ELR (cell line): Measurements from ENCODE around the gene PDIA6.
"Not testable (repeated sequence)": the region's sequence is repeated elsewhere in the genome, so short reads cannot be mapped to it uniquely, and the experiment has no call there.

Experiments
- DNase-seq: peaks from one replicate; pipeline ENCODE4 v3.0.0-alpha.2; 2015; ENCODE audit warnings: low read depth

PDIA6 gene

DNA sequence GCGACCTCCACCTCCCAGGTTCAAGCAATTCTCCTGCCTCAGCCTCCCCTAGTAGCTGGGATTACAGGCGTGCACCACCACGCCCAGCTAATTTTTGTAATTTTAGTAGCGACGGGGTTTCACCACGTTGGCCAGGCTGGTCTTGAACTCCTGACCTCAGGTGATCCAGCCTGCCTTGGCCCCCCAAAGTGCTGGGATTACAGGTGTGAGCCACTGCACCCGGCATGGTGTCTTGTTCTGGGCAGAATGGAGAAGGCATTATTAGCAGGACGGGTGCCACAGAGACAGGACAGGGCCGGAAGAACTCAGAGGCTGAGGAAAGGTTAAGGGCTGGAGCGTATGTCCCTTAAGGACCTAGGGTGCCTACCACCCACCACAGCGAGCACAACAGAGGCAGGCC, 31.8 kb downstream of the PDIA6 start:
- DNase-seq, result not testable (repeated sequence)

DNA sequence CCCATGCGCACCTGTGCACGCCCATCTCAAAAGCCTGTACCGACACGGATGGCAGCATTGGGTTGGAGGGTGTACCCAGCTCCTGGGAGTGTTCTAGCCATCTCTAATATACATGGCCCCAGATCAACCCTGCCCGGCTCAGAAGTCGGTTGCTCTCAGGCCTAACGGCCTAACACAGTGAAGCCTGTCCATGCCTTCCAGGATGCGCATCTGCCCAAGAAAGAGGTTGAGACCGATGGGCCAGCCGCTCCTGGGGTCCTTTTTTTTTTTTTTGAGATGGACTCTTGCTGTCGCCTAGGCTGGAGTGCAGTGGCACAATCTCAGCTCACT, 32.1 kb downstream of the PDIA6 start:
- DNase-seq, result no peak

DNA sequence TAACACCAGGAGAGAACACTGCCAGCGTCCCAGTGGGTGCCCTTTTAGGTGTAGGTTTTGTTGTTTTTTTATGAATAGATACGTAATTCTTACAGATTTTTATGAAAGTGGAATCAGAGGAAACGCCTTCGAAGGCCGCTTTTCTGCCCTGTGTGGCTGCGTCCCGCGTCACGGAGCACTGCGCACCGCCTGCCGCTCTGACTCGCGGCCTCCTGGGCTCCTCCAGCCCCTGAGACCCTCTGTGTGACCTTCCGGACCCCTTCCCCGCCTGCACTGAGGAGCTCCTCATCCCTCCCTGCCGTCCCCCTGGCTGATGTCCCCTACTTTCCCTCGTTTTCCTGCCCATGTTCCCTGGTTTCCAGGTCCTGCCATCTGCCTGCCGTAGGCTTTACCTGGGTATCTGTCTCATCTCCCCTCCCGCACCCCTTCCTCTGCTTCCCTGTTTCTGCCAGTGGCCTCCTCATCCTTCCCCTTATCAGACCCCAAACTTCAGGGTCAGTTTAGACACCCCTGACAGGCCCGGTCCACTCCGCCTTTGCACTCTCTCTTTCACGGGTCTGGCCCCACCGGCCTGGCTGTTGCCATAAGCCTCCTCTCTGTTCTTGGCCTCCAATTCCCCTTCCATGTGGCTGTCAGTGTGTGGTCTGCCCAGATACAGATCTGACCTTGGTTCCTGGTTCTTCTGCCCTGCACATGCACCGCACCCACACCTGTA, 32.7 kb downstream of the PDIA6 start:
- no peak for DNase-seq

DNA sequence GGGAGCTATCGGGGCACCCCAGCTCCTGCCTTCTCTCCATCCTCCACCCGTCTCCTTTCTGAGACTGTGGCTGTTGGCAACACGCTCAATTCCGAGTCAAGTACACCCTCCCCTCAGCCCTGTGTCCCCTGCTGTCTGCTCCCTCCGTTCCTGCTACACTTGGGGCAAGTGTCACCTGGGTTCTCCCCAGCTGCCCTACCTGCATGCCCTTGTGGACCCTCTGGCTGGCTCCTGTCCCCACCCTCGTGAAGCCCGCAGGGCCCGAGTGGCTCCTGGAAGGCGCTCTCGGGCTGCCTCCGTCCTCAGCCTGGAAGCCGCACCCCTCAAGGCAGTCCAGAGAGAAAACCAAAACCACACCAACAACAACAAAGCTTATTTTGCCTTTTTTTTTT, 33.9 kb downstream of the PDIA6 start:
- DNase-seq, result no peak

DNA sequence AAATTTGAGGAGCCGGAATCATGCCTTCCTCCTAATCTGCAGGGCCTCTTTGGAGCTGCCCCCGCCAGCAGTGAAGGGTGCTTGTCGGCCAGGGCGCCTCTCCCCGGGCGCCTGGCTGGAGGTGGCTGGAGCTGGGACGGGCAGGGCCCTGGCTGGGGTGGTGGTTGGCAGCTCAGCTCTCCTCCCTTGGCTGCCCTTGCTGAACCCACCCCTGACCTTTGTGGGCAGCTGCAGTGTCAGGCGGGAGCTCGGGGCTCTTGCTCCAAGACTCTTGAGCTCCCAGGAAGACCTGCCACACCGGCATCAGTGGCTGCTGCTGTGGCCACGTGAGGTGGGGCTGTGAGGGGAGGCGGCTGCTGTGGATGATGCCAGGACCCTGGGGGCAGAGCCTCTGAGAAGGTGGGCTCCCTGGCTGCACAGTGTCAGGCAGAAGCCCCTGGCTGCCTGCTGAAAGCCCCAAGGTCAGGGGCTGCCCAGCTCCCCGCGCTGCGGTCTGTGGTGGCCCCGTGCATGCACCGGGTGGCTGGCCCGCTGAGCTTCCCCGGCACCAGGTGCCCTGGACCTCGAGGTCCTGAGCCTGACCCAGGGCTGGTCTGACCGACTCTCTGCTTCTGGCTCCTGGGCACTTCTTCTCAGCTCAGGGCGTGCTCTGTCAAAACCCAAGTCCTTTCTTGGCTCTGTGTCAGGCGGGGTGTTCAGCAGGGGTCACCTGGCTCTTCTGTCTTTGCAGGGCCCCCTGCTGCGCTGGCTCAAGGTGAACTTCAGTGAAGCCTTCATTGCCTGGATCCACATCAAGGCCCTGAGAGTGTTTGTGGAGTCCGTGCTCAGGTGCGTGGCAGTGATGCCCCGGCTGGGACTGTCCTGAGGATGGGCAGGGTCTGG, 34.5 kb downstream of the PDIA6 start:
- DNase-seq, result no peak

DNA sequence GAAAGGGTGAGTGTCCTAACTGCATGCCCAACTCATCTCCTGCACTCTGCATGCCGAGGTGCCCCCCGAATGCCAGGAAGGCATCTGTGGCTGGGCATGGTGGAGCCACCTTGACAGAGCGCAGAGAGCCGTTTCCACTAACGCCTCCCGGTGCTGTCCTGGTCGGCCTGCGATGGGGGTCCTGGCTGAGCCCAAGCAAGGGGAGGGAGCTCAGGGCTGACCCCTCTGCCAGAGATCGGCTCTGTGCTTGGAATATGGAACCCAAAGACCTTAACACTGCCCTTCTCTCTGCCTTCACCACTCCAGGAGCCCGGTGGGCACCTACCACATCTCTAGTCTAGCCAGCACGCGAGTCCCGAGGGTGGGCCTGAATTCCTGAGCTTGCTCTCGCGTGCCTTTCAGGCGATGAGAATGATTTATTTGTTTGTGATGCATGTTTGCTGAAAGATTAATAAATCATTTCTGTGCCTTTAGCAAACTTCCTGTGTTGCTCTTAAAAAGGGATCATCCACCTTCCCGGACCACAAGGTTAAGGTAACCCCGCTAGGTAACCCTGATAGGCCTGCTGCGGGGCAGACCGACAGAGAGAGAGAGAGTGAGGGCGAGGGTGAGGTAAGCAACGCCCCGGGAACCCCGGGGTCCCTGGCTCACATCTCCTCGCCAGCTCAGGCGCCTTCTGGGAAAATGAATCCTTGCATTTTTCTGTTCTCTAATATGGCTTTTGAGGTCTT, 35.3 kb downstream of the PDIA6 start:
- DNase-seq, result no peak

DNA sequence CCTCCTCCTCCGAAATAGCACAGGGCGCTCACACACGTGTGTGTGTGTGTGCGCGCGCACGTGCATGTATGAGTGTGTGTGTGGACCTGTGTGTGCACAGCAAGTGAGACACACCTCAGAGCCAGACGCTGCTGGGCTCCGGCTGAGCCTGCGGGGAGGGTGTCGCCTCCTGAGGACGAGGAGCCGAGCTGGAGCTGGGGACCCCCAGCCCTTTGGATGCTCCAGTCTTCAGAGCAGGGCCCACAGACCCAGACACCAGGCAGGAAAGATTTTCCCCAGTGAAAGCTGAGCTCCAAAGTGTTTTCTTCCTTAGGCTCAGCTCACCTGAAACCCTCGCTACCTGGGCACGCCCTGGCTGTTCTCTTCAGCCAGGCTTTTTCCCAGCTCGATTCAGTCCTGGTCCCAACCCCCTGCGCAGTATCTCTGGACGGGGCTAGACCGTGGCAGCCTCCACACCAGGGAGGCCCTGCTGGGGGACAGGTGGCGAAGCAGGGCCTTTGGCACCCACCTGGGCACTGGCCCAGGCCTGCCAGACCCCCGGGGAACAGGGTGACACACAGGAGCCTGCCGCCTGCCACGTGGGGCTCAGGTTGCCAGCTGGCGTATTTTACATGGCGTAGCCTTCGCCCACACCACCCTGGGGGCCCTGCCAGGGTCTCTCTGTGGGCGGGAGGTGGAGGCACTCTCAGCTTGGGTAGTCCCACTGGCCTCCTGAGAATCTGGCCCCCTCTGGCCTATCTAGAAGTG, 36.2 kb downstream of the PDIA6 start:
- DNase-seq, result no peak

DNA sequence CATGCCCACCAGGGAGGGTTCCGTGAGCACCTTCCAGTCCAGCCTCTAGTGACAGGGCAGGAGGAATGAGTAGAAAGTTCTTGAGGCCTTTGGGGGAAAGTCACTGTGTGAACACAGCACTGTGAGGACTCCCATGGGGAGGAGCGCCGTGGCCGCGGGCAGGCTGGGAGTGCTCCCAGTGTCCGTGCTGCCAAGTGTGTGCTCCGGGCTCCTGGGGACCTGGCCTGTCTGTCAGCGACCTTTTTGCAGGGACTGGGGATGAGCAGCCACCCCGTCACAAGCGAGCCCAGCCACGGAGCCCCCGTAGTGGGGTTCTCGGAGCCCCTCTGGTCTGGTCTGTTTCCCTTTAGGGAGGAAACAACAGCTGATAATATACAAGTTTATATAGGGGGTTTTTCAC, 36.8 kb downstream of the PDIA6 start:
- no peak for DNase-seq

DNA sequence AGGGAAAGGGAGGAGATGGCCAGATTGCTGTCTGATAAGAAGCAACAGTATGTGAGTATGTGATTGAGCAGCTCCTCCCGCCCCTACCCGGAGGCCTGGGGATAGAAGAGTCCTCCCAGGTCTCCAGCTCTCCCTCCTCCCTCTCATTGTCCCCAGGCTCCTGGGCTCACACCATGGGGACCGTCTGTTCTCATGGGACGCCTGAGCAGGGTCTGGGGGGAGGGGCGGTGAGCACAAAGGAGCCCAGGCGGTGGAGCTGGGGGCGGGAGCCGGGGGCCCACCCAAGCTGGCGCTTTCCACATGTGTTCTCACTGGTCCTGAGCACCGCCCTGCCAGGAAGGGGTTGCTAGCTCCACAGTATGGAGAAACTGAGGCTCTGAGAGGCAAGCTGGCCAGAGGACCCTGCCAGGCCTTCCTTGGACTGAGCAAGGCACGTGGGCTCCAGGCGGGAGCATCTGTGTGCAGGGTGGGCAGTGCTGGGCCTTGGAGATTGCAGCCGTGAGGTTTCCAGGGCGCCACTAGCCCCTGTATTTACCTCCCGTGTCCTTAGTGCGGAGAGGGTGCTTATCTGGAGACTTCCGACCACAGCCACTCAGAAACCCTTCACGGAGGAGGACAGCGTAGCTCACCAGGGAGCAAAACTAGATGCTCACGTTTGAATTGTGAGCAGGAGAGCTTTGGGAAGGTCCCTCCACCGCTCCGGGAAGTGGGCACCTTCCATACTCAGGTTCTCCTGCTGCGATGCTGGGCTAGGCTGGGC, 37.4 kb downstream of the PDIA6 start:
- DNase-seq, result no peak

DNA sequence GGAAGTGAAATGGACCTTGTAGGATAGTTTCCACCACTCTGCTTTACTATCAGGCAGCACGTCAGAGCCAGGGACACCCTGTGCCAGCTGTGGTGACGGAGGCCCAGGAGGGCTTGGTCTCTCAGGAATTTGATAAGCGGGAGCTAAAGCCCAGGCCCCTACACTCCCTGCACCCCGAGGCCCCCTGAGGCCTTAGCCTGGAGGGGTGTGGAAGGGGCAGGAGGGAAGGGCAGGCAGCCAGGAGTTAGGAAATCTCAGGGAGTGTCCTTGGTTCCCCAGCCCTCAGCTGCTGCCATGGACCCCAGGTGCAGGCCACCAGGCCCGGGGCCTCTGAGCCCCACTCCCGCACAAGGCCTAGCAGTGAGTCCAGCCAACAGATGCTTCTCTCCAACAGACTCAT, 38.2 kb downstream of the PDIA6 start:
- DNase-seq, result no peak

DNA sequence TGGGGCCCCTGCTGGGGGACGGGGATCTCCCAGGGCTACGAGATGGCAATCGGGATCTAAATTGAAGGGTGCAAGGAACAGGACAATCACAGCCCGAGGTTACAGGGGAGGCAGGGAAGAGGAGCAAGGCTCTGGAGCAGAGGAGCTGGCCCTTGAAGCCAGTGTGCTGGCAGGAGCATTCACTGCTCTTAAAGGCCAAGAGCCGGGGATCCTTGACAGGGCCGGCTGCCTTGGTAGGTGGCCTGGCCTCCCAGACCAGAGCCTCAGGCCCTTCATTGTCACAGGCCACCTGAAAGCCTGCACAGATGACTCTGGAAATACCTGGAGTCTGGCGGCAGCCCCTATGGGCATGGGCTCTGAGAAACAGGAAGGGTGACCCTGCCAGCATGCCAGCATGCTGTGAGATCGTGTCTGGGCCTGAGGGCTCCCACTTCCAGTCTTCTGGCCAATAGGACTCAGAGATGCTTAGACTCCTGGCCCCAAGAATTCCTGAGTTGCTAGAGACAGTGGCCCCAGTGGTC, 38.7 kb downstream of the PDIA6 start:
- DNase-seq, result no peak

DNA sequence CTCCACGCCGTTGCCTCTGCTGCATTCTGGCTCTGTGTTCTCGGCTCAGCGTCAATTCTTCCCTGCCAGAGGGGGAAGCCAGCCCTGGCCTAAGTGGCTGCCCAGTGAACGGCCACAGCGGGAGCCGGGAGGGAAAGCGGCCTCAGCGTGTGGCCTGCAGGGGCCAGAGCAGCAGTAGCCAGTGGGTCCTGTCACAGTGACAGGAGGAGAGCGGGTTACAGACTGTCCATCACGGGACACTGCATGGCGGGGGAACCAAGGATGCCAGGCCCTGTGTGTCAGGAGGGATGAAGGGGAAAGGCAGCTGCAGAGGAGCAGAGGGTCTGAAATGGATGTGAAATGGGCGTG, 39.7 kb downstream of the PDIA6 start:
- no peak for DNase-seq

DNA sequence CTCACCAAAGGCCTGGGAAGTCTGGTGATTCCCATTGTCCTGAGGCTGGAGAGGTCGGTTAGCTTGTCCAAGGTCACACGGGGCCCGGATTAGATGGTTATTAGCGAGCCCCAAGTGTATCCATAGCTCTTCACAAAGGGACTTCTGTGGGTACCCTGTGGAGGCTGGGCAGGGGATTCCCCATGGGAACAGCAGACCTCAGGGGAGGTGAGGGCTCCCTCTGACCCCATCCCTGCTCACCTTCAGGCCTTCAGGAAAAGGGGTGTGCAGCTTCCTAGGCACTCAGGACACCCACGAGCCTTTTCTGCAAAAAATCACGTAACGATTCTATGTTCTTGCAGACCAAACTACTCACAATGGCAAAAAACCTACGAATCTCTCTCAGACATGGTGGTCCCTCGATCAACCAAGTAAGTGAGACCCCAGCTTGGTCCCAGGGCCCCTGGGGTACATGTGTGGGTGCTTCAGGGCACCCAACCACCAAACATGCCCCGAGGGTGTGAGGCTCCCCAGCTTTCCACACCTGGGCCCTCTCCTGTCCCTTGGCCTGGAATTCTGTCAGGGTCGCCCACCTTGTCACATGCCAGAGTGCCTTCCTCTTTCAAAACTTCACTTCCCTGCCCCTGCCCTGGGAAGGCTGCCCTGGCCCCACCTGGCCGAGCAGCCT, 40.3 kb downstream of the PDIA6 start:
- DNase-seq, result no peak

DNA sequence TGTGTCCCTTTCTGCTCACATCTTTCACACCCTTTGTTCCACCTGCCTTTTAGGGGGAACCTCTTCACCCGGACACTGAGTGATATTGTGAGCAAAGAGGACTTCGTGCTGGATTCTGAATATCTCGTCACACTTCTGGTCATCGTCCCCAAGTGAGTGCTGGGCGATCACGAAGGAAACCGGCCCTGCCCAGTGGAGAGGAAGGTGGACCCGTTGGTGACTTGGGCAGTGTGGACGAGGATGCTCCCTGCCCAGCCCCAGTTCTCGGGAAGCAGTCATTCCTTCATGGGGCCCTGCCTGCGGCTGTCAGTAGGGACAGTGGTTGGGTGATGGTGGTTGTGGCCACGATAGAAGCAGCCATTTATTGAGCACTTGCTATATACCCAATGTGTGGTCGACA, 40.8 kb downstream of the PDIA6 start:
- DNase-seq, result no peak

DNA sequence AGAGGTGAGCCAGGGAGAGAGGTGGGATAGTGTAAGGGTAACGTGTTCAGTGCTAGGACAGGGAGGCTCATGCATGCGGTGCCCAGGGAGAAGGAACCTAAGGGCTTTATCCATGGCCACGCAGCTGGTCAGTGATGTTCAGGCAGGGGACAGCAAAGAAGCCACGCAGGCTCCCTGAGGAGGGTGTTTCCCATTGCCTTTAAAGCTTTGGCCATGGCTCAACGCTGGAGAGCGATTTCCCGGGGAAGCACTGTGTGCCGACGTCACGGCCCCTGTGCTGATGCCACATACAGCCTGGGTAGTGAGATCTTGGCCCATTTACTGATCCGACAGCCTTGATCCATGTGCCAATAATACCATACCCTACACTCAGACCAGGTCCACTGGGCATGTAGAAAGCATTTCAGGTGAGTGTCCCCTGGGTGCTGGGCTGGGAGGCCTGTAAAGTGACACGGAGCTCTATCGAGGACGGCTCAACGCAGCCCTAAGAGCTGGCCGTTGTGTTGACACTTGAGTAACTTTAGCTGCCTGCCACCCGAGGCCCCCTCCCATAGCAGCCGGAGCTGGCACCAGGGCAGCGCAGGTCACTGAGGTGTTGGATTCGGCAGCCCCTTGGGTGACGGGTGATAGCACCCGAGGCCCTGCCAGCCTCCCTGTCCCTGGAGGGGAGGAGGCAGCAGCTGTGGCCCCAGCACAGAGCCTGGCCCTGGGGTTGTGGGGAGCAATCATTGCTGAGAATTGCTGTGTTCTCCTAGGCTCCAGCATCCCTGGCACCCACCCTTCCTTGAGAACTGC, 41.4 kb downstream of the PDIA6 start:
- no peak for DNase-seq

DNA sequence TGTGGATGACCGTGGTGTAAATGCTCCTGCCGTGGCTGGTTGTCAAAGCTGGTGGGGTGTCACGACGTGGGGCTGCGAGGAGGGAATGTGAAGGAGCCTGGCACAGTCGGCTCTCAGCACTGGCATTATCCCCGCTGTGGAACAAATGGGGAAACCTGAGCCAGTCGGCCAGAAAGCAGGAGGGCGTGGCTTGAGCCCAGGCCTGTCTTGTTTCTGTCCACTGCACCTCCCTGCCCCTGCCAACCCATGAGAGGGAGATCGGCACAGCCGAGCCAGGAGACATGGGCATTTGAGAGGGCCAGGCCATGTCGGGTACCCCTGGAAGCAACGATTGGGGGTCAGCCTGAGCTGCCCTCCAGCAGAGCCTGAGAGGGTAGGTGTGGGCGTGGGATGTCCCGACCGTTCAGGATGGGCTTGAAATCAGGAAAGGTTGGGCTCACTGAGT, 44.5 kb downstream of the PDIA6 start:
- no peak for DNase-seq

DNA sequence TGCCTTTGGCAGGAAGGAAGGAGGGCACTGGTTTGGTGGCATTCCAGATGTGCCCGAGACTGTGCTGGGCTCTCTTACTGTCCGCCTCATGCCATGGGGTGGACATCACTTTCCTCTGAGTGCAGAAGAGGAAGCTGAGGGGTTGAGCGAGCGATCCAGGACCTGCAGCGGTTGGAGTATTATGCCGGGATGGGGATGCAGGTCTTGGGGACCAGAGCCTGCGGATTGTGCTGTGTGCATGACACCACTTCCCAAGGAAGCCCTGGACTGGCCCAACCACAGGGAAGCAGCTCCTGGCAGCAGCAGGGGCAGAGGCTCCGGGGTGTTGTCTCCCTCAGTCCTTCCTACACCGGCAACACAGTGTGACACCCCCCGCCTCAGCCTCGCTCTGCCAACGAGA, 46.7 kb downstream of the PDIA6 start:
- no peak for DNase-seq

DNA sequence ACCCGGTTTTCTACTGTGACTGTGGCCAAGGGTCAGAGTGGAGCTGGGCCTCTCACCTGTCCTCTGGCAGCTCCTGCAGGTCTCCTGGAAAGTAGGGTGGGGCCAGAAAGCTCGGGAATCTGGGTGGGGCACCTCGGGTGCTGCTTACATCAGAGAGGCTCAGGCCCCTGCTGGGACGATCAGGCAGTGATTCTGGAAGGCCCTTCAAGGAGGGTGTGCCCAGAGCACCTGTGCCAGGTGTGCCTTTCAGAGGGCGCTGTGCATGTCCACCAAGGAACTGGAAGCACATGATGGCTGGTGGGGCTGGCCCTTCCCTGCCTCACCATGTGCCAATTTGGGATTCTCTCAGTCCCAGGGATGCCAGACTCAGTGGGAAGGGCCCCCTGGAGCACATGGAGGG, 47.1 kb downstream of the PDIA6 start:
- no peak for DNase-seq

DNA sequence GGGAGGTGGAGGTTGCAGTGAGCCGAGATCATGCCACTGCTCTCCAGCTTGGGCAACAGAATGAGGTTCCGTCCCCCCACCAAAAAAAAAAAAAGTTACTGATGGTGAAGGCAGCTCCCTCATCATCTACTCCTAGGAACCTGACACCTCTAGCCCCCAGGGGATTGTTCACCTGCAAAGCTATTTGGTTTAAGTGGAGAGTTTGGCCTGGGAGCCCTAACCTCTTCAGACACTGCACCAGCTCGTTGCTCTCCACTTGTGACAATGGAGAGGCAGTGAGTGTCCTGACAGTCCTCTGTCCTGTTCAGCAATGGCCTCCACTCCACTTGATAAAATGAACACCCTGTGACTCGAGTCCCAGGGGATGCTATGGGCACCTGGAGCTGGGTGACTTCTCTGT, 47.7 kb downstream of the PDIA6 start:
- DNase-seq, result no peak
